H1 (cell line): ENCODE data around the gene SPECC1. TPM values are rescaled to one million over a fixed set of nuclear protein-coding genes. Genes with fewer than 3 reads are reported as not detected.

ENCODE experiments used
- BRCA1 ChIP-seq: IDR thresholded peaks from 2 replicates; pipeline ENCODE4 v1.6.1; 2012; ENCODE audit warnings: low read depth, low read length, improper control_type of control experiment
- CBX5 ChIP-seq: fragments of 300-800, 300-1000 bp; sonication (generic); IDR thresholded peaks from 2 replicates; pipeline ENCODE4 v1.7.1; 2016; ENCODE audit warnings: antibody characterized with exemption, low read length, low read depth
- CEBPB ChIP-seq: IDR thresholded peaks from 2 replicates; pipeline ENCODE4 v1.6.1; 2012; ENCODE audit warnings: low read depth, low read length
- CTBP2 ChIP-seq: IDR thresholded peaks from 2 replicates; pipeline ENCODE4 v1.7.0; 2011; ENCODE audit warnings: borderline replicate concordance, mild to moderate bottlenecking, moderate library complexity, mixed read lengths, low read length; ENCODE audit not compliant: insufficient read depth, insufficient read length
- EZH2 ChIP-seq: fragments of 200-600 bp; sonication (generic); IDR thresholded peaks from 2 replicates; pipeline ENCODE4 v1.7.1; 2012; ENCODE audit warnings: low read depth, mild to moderate bottlenecking, moderate library complexity, low read length, inconsistent platforms; ENCODE audit not compliant: severe bottlenecking
- HDAC2 ChIP-seq, 2 experiments: fragments of 300-600 bp in 1 of 2; sonication (generic) in 1 of 2; IDR thresholded peaks; 2 replicates each; pipeline ENCODE4 v1.6.1; 2011 to 2012; ENCODE audit warnings: low read depth in 2 of 2, low read length in 2 of 2, mild to moderate bottlenecking in 2 of 2, moderate library complexity in 2 of 2, borderline replicate concordance in 1 of 2, inconsistent platforms in 1 of 2
- POU5F1 ChIP-seq: IDR thresholded peaks from 2 replicates; pipeline ENCODE4 v1.6.1; 2011; ENCODE audit warnings: low read depth, mild to moderate bottlenecking, low read length, moderate library complexity
- SRF ChIP-seq: IDR thresholded peaks from 2 replicates; pipeline ENCODE4 v1.6.1; 2011; ENCODE audit warnings: mild to moderate bottlenecking, low read depth, low read length, moderate library complexity
- TEAD4 ChIP-seq: IDR thresholded peaks from 2 replicates; pipeline ENCODE4 v1.6.1; 2012; ENCODE audit warnings: low read depth, low read length, inconsistent platforms, mixed read lengths
- polyA plus RNA-seq, 7 experiments: library from polyadenylated mRNA; depleted of rRNA in 3 of 7; stranded (reverse) in 5 of 7; unstranded in 2 of 7; fragments of >200 nt in 5 of 7; fragments of 200-250 nt in 2 of 7; gene quantifications; 1 replicate in 5 of 7; 2 replicates in 1 of 7; 4 replicates in 1 of 7; pipeline versions ENCODE4 v1.2.1 to v1.2.3, GENCODE V29; 2011 to 2013; ENCODE audit warnings: missing spikeins in 2 of 7, mixed read lengths in 2 of 7
- total RNA-seq: library from RNA; stranded (reverse); fragmentation: NEBNext Ultra II Directional; extraction: Animal tissue kit (Norgen Biotek cat#: 25700); gene quantifications from 2 replicates; pipeline ENCODE4 v1.2.1, GENCODE V29; 2021

Gene SPECC1
- total and polyA plus RNA-seq, 2 of the 8 experiments (the other 6 are each of a cell fraction or from before 2014, with no cell fraction given): 35.8 to 87.9 TPM

GRCh38 chr17:20084621-20085282 is 75.6 kb downstream of the SPECC1 start (continued):
- no peak for TF ChIP-seq CTBP2
- no peak for TF ChIP-seq SRF
- TF ChIP-seq POU5F1: no peak
- TF ChIP-seq HDAC2 (IDR thresholded peaks at IDR 0.05; ENCODE audit: borderline replicate concordance in 1 of 2, low read depth in 2 of 2, low read length in 2 of 2): no peak
- TF ChIP-seq BRCA1: no peak
- TF ChIP-seq CBX5: no peak
- no peak for TF ChIP-seq TEAD4
- TF ChIP-seq CEBPB: no peak
- no peak for TF ChIP-seq EZH2
